CD4-positive, alpha-beta T cell treated with Interleukin-10 for 1 hour (primary cell): ENCODE measurements around the gene LRIG1.

ENCODE experiments used
- DNase-seq: peaks from one replicate; pipeline ENCODE4 v3.0.0-alpha.2; 2020

The LRIG1 gene

GRCh38 chr3:66399529-66400232 lies 101.1 kb downstream of the LRIG1 start:
- DNase-seq, result no peak

DNA sequence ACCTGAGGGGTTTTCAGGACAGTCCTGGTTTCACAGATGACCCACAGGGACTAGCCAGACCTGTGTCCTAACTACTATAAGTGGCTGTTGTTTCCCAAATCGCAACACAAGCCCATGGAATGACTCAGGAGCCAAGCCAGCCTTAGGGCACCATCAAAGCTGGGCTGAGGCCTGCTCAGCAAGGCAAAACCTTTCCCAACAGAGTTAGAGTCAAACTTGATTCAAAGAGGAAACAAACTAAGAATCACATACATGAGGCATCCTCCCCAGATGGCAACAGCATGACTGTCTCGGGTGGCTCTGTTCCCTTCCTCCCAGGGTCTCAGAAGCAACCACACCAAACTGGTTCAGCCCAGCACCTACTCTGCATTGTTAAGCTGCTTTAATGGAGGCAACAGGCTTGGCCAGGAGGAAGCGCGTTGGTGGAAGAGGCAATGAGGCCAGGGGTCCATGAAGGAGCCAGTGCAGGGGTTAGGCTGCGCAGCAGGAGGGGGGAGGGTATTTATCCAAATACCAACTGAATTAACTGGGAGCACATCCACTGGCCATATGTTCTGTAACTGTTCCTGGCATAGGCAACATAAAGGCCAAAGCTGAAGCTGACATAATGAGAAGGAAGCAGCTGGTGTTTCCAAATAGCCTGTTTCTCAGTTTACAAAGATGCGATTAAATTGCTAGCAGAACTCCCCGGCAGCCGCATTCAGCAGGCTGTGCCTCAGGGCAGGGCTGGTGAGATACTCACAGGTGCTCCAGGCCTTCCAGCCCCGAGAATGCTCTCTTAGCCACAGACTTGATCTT lies 102.4 kb downstream of the LRIG1 start:
- DNase-seq, result no peak

GRCh38 chr3:66397745-66398144 lies 103.1 kb downstream of the LRIG1 start:
- no peak for DNase-seq

- DNase-seq, result no peak
Observed at GRCh38 chr3:66396888-66397287, 103.9 kb downstream of the LRIG1 start.

GRCh38 chr3:66396161-66396760 lies 104.6 kb downstream of the LRIG1 start:
- DNase-seq, result no peak

GRCh38 chr3:66395635-66396034 lies 105.2 kb downstream of the LRIG1 start:
- DNase-seq, result no peak

DNA sequence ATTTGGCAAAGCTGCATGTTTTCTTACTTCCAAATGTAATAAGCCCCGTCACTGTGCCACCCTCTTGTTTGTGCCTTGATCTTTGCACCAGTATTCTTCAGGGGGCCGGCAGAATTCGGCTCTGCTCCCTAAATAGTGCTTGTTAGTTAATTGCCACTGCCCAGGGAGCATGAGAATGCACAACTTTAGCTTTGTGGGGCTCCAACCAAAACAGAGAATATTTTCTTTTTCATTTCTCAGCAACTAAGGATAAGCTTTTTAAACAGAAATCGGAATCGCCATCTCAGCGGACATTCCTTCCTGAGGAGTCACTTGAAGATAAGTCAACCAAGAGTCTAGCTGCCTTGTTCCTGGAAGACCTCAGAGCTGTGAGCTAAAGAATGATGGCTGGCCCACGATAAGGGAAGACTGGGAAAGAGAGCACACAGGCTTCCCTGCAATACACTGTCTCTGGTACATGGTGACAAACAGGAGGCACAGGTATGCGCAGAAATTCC lies 106.0 kb downstream of the LRIG1 start:
- no peak for DNase-seq

GRCh38 chr3:66394019-66394752 lies 106.6 kb downstream of the LRIG1 start:
- peak; percentile 72 for DNase-seq

GRCh38 chr3:66393333-66394005 lies 107.4 kb downstream of the LRIG1 start:
- DNase-seq, result no peak

- no peak for DNase-seq
Observed at GRCh38 chr3:66392966-66393332, 107.9 kb downstream of the LRIG1 start.

- no peak for DNase-seq
Observed at GRCh38 chr3:66392512-66392911, 108.3 kb downstream of the LRIG1 start.

- DNase-seq, result no peak
Observed at GRCh38 chr3:66390013-66390412, 110.8 kb downstream of the LRIG1 start.

DNA sequence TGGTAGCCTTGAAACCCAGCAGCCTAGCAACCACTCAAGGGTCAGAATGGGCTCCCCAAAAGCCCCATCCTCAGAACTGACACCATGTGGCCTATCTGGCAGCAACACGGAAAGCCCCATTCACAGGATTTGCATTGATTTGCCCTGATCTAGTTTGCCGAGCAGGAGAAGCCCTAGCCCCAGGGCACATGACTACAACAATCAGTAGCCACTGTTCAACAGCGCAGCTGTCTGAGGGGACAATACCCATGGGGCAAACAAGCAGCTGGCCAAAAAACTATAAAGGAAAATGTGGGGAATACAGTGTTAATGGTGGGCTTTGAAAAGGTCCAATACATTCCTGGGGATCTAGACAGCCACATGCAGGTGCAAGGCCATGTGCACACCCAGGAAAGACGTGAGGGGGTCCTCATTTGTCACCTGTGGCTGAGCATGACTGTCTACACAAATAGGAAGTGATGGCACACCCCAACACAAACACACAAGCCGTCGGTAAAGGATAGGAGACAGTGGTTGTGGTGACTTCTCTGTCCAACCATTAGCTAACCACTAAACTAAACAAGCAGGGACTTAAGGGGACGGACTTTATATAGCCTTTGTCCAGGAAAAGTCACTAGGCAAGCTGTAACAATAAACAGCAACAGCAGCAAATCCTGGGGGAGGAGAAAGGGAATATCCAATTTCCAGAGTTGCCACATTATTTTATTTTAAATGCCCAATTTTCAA lies 113.7 kb downstream of the LRIG1 start:
- DNase-seq, result no peak

GRCh38 chr3:66386011-66386924 lies 114.6 kb downstream of the LRIG1 start:
- no peak for DNase-seq

- DNase-seq, result no peak
Observed at GRCh38 chr3:66385066-66385465, 115.8 kb downstream of the LRIG1 start.

- DNase-seq, result no peak
Observed at GRCh38 chr3:66383998-66384745, 116.7 kb downstream of the LRIG1 start.

- DNase-seq, result no peak
Observed at GRCh38 chr3:66383023-66383422, 117.8 kb downstream of the LRIG1 start.

GRCh38 chr3:66382142-66382541 lies 118.7 kb downstream of the LRIG1 start:
- DNase-seq, result no peak

DNA sequence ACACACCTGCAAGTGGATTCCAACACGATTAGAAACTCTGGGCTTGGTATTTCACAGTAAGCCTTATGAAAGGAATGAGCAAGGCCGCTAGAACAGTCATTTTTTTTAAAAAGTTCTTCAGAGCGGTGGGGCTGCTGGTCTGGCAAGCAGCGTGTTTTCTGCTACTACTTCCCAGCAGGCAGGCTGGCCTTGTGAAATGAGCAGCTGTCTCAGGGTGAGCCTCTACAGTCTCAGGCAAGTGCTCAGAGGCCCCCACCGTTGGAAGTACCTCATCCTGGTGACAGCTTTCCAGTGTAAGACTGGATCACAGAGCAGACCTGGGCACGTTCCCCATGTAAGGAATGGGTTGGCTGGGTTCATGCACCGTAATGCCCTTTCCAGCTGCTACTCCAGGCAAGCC lies 119.2 kb downstream of the LRIG1 start:
- no peak for DNase-seq
